EH (cell line): ENCODE measurements around the gene PCDHA10.
"Not testable (repeated sequence)": the region's sequence is repeated elsewhere in the genome, so short reads cannot be mapped to it uniquely, and the experiment has no call there.

Experiments
- DNase-seq: peaks from one replicate; pipeline ENCODE4 v3.0.0-alpha.2; 2015; ENCODE audit warnings: low read depth

PCDHA10 gene, protein sequence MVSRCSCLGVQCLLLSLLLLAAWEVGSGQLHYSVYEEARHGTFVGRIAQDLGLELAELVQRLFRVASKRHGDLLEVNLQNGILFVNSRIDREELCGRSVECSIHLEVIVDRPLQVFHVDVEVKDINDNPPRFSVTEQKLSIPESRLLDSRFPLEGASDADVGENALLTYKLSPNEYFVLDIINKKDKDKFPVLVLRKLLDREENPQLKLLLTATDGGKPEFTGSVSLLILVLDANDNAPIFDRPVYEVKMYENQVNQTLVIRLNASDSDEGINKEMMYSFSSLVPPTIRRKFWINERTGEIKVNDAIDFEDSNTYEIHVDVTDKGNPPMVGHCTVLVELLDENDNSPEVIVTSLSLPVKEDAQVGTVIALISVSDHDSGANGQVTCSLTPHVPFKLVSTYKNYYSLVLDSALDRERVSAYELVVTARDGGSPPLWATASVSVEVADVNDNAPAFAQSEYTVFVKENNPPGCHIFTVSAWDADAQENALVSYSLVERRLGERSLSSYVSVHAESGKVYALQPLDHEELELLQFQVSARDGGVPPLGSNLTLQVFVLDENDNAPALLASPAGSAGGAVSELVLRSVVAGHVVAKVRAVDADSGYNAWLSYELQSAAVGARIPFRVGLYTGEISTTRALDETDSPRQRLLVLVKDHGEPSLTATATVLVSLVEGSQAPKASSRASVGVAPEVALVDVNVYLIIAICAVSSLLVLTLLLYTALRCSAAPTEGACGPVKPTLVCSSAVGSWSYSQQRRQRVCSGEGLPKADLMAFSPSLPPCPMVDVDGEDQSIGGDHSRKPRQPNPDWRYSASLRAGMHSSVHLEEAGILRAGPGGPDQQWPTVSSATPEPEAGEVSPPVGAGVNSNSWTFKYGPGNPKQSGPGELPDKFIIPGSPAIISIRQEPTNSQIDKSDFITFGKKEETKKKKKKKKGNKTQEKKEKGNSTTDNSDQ

DNA sequence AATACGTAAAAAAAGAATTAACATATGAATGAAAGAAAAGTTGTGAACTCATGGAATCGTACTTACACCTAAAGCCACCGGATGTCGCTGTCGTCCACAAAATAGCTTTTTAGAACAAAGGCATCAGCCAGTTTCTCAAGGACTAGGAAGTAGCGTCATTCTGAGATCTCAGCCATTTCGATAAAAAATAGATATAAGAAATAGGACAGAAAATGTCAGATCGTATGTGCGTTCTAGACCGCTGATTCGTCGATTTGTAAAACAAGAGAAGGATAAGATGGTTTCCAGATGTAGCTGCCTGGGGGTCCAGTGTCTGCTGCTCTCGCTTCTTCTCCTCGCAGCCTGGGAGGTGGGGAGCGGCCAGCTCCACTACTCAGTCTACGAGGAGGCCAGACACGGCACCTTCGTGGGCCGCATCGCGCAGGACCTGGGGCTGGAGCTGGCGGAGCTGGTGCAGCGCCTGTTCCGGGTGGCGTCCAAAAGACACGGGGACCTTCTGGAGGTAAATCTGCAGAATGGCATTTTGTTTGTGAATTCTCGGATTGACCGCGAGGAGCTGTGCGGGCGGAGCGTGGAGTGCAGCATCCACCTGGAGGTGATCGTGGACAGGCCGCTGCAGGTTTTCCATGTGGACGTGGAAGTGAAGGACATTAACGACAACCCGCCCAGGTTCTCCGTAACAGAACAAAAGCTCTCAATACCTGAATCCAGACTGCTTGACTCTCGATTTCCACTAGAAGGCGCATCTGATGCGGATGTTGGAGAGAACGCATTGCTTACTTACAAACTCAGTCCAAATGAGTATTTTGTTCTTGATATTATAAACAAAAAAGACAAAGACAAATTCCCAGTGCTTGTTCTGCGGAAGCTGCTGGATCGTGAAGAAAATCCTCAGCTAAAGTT is at the start of gene PCDHA10:
Gene PCDHA10 (plus strand): TSS at position 126 of the 903 bp plus-strand sequence. CDS start 152 bp downstream, at position 278.
- DNase-seq = no peak

DNA sequence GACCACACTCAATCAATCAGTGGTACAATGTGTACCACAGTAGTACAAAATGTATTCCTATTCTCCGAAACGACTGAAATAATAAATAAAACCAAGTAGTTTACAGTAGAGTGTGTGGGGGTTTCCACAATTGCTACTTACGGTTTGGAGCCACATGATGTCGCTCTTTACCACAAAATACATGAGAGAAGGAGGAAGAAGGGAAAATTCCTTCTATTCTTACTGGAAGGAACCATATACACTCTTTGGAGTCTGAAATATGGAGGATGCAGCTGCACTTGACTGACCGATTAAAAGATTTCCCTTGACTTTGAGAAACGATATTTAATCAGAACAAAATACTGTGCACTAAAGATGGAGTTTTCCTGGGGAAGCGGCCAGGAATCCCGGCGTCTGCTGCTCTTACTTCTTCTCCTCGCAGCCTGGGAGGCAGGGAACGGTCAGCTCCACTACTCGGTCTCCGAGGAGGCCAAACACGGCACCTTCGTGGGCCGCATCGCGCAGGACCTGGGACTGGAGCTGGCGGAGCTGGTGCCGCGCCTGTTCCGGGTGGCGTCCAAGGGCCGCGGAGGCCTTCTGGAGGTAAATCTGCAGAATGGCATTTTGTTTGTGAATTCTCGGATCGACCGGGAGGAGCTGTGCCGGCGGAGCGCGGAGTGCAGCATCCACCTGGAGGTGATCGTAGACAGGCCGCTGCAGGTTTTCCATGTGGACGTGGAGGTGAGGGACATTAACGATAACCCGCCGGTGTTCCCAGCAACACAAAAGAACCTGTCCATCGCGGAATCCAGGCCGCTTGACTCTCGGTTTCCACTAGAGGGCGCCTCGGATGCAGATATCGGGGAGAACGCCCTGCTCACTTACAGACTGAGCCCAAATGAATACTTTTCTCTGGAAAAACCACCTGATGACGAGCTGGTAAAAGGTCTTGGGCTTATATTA is 48.6 kb upstream of the PCDHA10 start, which contains the start of gene PCDHA4:
Gene PCDHA4 (plus strand): TSS at position 235 of the 942 bp plus-strand sequence.
- no peak for DNase-seq

DNA sequence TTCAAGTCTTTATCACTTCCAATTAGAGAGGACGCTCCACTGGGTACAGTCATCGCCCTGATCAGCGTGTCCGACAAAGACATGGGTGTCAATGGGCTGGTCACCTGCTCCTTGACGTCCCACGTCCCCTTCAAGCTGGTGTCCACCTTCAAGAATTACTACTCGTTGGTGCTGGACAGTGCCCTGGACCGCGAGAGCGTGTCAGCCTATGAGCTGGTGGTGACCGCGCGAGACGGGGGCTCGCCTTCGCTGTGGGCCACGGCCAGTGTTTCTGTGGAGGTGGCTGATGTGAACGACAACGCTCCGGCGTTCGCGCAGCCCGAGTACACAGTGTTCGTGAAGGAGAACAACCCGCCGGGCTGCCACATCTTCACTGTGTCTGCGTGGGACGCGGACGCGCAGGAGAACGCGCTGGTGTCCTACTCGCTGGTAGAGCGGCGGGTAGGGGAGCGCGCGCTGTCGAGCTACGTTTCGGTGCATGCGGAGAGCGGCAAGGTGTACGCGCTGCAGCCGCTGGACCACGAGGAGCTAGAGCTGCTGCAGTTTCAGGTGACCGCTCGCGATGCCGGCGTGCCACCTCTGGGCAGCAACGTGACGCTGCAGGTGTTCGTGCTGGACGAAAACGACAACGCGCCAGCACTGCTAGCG is 47.3 kb upstream of the PCDHA10 start:
- DNase-seq = not testable (repeated sequence)

DNA sequence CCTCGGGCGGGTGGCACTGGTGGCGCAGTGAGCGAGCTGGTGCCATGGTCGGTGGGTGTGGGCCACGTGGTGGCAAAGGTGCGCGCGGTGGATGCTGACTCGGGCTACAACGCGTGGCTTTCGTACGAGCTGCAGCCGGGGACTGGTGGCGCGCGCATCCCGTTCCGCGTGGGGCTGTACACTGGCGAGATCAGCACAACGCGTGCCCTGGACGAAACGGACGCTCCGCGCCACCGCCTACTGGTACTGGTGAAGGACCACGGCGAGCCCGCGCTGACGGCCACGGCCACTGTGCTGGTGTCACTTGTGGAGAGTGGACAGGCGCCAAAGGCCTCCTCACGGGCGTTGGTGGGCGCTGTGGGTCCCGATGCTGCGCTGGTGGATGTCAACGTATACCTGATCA is 46.8 kb upstream of the PCDHA10 start:
- no peak for DNase-seq

DNA sequence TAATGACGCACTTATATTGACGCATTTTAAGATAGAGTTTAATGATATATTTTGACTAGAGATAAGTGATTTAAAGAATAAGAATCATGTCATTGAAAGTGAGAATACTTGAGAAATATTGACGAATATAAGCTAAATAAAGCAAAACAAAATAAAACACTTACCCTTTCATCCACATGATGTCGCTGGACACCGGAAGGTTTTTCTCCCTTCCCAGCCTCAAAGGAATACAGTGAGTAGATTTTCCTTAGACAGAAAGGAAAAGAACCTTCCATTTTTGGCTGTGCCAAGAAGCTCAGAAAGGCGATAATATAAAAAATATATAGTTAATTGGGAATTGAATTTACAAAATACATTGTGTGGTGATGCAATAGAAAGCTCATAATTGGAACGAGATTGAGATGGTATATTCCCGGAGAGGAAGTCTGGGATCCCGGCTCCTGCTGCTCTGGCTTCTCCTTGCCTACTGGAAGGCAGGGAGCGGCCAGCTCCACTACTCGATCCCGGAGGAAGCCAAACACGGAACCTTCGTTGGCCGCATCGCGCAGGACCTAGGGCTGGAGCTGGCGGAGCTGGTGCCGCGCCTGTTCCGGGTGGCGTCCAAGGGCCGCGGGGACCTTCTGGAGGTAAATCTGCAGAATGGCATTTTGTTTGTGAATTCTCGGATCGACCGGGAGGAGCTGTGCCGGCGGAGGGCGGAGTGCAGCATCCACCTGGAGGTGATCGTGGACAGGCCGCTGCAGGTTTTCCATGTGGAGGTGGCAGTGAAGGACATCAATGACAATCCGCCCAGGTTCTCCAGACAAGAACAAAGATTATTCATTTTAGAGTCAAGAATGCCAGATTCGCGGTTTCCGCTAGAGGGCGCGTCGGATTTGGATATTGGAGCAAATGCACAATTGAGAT is 34.1 kb upstream of the PCDHA10 start, which contains the start of gene PCDHA5:
Gene PCDHA5 (plus strand): TSS at position 239 of the 906 bp plus-strand sequence.
- DNase-seq = peak; percentile 4

DNA sequence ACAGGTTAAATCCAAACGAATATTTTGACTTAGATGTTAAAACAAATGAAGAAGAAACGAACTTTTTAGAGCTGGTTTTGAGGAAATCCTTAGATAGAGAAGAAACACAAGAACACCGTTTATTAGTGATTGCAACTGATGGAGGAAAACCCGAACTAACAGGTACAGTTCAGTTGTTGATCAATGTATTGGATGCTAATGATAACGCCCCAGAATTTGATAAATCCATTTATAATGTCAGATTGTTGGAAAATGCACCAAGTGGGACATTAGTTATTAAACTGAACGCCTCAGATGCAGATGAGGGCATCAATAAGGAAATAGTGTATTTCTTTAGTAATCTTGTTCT is 33.4 kb upstream of the PCDHA10 start:
- no peak for DNase-seq

DNA sequence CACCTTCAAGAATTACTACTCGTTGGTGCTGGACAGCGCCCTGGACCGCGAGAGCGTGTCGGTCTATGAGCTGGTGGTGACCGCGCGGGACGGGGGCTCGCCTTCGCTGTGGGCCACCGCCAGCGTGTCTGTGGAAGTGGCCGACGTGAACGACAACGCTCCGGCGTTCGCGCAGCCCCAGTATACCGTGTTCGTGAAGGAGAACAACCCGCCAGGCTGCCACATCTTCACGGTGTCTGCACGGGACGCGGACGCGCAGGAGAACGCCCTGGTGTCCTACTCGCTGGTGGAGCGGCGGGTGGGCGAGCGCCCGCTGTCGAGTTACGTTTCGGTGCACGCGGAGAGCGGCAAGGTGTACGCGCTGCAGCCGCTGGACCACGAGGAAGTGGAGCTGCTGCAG is 32.7 kb upstream of the PCDHA10 start:
- DNase-seq = not testable (repeated sequence)

- DNase-seq = no peak
These were observed 32.2 kb upstream of the PCDHA10 start for GRCh38 chr5:140823475-140823874.

DNA sequence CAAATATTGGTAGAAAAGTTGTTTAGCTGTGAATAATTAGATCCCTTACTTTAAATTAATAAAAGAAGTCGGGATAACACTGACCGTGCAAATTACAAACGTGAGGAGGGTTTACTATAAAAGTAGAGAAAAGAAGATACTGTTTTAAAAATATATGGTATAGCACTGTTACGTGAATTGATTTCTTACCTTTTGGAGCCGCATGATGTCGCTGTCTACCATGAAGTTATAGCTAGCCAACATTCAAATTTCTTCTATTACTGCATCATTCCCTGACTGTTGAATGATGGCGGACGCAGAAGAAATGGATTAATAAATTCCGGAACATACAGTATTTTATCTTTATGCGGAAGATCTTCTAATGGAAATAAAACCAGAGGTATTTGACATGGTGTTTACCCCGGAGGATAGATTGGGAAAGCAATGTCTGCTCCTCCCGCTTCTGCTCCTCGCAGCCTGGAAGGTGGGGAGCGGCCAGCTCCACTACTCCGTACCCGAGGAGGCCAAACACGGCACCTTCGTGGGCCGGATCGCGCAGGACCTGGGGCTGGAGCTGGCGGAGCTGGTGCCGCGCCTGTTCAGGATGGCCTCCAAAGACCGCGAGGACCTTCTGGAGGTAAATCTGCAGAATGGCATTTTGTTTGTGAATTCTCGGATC is 27.9 kb upstream of the PCDHA10 start, which contains the start of gene PCDHA6:
Gene PCDHA6 (plus strand): TSS at position 257 of the 658 bp plus-strand sequence. CDS start 132 bp downstream, at position 389.
- DNase-seq = no peak

DNA sequence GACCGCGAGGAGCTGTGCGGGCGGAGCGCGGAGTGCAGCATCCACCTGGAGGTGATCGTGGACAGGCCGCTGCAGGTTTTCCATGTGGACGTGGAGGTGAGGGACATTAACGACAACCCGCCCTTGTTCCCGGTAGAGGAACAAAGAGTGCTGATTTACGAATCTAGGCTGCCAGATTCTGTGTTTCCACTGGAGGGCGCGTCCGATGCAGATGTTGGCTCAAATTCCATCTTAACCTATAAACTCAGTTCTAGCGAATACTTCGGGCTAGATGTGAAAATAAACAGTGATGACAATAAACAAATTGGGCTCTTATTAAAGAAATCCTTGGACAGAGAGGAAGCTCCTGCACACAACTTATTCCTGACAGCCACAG is 27.3 kb upstream of the PCDHA10 start:
- DNase-seq = no peak

GRCh38 chr5:140829511-140830501 is 25.9 kb upstream of the PCDHA10 start:
- DNase-seq = not testable (repeated sequence)

GRCh38 chr5:140833993-140834392 is 21.7 kb upstream of the PCDHA10 start, which contains the start of gene PCDHA7:
Gene PCDHA7, plus strand, starts transcription at chr5:140834269. Its CDS starts 115 bp downstream, at chr5:140834384.
- peak; percentile 61 for DNase-seq

GRCh38 chr5:140834439-140835008 is 21.2 kb upstream of the PCDHA10 start:
- DNase-seq = not testable (repeated sequence)

- no peak for DNase-seq
These were observed 19.8 kb upstream of the PCDHA10 start for GRCh38 chr5:140835622-140836510.
